ENCODE results near the gene SVIL.
"Not testable (repeated sequence)": the region's sequence is repeated elsewhere in the genome, so short reads cannot be mapped to it uniquely, and the experiment has no call there.

DNA sequence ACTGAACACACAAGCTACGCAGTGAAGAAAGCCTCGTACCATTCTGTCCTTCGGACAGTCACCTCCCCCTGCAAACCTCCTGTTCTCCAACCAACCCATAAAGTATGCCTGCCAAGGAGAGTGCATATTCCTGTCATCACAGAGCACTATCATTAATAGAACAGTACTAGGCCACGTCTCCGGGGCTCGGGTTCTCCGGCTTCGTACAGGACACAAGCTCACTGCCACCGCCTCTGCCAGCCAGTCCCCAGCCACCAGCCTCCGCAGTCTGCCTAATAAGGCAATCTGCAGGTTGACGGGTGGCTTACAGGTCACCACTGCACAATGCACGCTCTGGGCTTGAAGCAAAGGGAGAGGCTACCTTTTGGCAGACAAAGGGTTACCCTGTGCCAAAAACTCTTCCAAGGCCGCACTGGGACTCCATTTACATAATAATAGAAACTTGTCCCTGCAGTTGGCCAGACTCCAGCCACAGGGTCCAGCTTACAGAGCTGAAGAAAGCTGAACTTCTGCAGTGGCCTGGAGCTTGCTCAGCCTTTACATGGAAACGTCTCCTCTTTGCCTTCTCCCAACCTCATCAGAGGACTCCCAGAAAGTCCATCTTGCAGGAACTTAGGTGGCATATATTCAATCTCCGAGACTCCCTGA is 47.5 kb downstream of the SVIL start:
- TF ChIP-seq, protein P1, sequence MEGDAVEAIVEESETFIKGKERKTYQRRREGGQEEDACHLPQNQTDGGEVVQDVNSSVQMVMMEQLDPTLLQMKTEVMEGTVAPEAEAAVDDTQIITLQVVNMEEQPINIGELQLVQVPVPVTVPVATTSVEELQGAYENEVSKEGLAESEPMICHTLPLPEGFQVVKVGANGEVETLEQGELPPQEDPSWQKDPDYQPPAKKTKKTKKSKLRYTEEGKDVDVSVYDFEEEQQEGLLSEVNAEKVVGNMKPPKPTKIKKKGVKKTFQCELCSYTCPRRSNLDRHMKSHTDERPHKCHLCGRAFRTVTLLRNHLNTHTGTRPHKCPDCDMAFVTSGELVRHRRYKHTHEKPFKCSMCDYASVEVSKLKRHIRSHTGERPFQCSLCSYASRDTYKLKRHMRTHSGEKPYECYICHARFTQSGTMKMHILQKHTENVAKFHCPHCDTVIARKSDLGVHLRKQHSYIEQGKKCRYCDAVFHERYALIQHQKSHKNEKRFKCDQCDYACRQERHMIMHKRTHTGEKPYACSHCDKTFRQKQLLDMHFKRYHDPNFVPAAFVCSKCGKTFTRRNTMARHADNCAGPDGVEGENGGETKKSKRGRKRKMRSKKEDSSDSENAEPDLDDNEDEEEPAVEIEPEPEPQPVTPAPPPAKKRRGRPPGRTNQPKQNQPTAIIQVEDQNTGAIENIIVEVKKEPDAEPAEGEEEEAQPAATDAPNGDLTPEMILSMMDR (IDR thresholded peaks at IDR 0.05): not testable (repeated sequence)
- not testable (repeated sequence) for TF ChIP-seq EZH2 (IDR thresholded peaks at IDR 0.05; ENCODE audit: borderline replicate concordance, insufficient read depth, low read depth, low read length, poor library complexity, severe bottlenecking)
